ENCODE data around the gene HHAT.

Gene HHAT

GRCh38 chr1:210500831-210501230 is 172.1 kb downstream of the HHAT start:
- no peak for DNase-seq

DNA sequence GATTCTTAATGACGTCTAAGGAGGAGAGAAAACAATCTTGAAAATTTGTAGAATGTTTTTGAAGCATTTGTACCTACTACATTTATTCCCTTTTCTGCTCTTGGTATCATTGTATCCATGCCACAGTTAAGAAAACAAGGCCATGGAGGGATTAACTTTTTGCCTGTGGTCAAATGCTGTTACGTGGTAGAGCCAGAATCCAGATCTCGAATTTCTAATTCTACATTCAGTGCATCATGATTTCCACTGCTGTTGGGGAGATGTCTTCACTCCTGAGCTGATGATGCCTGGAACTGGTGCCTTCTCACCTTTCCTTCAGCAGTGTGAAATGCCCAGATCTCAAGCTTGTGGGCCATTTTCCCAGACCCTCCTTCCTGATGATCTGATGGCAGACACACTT is 175.6 kb downstream of the HHAT start:
- no peak for DNase-seq

GRCh38 chr1:210505601-210506496 is 177.1 kb downstream of the HHAT start:
- DNase-seq: no peak

DNA sequence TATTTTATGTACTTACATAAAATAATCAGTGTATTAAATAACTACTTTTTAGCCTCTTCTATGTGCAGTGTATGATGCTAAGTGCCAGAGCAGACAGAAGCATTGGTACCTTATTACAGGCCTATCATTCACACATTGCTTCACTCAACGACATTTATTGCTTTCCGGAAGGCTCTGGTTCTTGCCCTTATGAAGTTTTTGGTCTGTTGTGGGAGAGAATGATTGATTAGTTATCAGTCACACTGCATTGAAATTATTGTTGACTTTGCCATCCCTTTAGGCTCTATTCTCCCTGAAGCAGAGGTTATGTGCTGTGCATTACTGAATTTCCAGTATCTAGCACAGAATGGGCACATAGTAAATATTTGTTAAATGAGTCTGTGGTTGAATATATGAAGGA is 178.0 kb downstream of the HHAT start:
- DNase-seq: no peak

- DNase-seq: no peak
These were observed 187.5 kb downstream of the HHAT start for GRCh38 chr1:210516092-210516656.

GRCh38 chr1:210516697-210517459 is 188.2 kb downstream of the HHAT start:
- no peak for DNase-seq

DNA sequence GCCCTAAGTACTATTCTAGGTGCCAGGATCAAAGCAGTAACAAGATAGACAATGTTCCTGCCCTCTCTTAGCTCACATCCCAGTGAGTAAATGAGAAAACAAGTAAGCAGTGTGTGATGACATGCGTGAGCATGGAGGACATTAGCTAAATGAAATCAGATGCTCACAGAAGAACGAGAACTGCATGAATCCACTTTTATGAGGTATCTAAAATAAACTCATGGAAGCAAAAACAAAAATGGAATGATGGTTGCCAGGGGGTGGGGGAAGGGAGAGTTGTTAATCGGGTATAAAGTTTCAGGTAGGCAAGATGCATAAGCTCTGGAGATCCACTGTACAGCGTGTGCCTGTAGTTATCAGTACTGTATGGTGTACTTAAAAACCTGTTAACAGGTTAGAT is 195.1 kb downstream of the HHAT start:
- DNase-seq: no peak

DNA sequence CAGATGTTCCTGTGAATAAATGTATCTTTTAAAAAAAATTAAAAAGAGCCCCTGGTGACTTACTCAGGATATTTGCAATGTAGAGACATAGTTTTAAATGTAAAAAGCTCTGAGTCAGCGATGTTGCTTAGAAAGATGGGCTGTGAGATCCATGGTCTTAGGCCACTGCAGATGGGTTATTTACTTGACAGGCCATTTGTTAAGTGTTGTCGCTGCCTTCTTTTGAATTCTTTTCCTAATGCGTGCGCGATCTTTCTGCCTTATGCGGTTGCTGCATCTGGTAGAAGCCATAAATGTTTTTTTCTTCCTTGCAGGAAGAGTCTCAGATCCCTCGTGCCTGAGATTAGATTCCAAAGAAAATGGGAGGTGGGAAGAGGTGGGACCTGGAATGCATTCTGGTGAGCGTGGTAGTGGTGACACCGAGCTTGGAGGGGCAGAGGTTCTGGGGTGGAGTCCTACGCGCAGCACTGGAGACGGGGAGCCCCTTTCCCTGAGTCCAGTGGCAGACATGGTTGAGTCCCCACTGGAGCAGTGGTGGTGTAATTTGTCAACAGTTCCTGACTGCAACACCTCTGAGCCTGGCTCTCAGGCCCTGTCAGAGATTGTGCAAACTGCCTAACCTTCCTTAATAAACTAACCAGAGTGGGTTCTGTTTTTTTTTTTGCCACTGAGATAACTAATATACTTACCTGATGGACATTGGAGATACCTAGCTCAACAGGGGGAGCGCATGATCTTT is 197.2 kb downstream of the HHAT start:
- no peak for DNase-seq

DNA sequence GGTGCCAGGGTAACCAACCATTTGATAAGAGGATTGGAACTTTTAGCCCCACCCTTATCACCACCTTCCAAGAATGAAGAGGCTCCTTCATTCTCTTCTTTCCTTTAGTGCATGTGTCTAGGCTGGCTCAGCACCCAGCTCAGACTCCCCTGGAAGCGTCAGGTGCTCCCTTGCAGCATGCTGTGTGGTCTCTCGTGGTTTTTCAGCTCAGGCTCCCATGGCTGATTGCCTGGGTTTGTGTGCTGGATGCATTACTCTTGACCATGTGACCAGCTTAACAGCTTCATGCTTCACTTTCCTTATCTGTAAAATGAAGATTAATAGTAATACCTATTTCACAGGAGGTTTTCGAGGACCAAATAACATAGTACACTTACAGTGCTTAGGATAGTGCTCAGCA is 198.4 kb downstream of the HHAT start:
- DNase-seq: no peak

- no peak for DNase-seq
These were observed 202.9 kb downstream of the HHAT start for GRCh38 chr1:210531475-210532222.

DNA sequence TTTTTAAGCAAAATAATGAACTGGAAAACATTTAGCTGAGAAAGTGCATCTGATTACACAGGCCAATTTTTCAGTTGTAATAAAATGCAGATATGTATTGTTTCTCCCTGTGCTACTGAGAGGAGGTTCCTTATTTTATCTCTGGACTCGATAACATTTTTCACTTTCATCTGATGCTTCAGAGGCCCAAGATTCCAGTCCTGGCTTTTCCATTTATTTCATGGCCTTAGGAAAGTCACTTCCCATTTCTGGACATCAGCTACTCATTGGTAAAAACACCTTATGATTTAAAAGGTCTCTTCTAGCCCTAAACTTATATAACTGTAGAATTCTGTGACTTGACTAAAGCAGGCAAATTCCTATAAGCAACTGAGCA is 203.5 kb downstream of the HHAT start:
- no peak for DNase-seq

DNA sequence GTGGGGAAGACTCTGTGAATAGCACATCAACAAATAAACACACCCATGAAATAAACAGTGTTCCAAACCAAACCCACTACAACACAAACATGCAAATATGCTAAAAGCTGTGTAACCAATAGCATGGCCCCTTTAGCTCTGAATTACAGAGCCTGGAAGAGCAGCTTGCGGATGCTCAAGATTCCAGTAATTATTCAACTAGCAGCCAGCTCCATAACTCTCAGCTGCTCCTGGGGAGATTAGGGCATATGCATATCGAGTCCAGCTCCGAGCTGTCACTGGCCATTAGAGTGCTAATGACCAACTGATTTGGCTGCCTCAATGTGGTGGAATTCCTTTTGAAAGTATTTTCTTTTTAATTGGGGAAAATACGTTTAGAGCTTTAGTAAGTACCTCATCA is 207.1 kb downstream of the HHAT start:
- no peak for DNase-seq

GRCh38 chr1:210536254-210536961 is 207.7 kb downstream of the HHAT start:
- peak; percentile 9 to 38 for DNase-seq

GRCh38 chr1:210540288-210540687 is 211.6 kb downstream of the HHAT start:
- DNase-seq: no peak

DNA sequence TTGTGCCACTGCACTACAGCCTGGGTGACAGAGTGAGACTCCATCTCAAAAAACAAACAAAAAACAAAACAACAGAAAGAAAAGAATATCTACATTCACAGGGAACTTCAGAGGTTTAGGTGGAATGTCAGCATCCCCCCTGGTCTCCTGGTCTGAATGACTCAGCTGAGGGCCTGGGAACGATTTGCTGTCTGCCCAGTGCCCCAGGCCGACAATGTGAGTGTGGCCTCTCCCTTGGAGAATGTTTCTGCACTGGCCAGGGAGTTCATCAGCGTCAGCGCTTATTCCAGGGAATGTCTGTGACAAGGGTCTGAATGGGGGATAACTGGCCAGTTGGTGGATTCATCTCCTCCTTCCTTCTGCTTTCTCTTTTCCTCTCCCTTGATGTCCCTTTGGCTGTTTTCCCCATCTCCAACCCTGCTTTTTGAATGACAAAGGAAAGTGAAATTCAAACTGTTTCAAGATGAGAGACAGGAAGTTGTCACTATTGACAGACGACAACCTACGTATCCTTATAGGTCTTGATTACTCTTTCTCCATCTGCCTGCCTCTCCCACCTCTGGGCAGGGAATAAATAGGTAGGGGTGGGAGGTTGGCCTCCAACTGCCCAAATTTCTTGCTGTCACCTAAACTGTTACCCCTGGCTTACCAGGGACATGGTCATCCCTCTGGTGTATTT is 213.1 kb downstream of the HHAT start:
- DNase-seq: no peak

DNA sequence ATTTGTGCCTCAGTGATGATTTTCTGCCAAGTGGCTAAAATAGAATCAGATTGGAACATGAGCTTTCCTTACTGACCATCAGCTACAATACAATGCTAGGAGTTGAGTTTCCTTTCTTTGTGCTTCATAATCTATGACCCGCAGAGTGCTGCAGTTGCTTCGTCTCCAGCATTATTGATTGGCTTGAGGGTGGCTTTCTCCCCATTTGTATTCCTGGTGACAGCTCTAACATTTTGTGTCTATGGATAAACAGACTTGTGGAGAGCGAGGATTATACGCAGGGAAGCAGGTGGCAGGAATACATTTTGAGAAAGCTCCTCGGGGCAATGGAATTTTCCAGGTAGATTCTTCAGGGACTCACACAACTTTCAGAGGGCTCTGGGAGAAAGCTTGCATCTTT is 223.2 kb downstream of the HHAT start:
- DNase-seq: no peak

DNA sequence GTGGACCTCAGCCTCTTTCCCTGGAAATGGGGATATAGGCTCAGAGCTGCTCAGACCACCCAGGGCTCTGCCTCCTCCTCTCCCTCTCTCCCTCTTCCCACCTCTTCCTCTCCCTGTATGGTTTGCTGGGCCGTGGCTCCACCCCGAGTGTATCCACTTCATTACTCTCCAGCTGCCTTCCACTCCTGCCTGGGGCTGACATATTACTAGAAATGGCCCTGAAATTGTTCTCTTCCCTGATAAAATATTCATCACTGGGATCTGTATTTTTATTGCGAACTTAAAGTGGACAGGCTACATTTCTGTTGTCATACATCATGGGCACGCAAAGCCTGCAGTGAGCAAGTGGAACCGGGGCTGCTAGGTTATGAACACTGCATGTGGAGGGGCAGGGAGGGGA is 225.0 kb downstream of the HHAT start:
- DNase-seq: no peak

GRCh38 chr1:210554382-210554781 is 225.7 kb downstream of the HHAT start:
- DNase-seq: no peak

DNA sequence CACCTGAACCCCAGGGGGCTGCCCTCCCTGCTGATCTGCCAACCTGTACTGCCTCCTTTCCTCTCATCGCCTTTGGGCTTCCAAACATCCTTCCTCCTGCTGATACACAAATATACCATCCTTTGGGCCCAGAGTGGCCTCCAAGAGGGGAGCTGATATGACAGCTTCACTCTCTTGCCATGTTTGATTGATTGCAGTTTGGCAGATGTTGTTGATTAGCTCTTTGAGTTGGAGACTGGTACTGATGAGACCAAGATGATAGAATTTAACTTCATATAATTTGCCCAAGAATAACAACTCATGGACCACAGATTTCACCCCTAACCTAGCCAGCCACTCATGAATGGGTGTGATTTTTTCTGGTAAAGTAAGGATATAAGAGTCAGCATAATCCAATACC is 227.8 kb downstream of the HHAT start:
- DNase-seq: no peak

DNA sequence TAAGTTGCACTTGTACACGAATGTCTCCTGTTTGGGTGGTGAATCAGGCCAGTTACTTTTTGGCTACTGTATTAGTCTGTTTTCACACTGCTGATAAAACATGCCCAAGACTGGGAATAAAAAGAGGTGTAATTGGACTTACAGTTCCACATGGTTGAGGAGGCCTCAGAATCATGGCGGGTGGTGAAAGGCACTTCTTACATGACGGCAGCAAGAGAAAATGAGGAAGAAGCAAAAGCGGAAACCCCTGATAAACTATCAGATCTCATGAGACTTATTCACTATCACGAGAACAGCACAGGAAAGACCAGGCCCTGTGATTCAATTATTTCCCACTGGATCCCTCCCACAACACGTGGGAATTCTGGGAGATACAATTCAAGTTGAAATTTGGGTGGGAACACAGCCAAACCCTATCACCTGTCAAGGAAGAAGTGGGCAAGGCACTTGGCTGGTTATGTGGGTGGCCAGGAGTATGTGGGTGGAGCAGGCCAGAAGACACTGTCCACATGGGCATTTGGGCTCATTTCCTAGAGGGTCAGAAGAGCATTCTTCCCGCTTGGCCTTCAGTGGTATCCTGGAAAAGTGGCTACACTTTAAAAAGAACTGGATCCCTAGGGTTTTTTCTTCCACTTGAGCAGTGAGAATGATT is 228.8 kb downstream of the HHAT start:
- DNase-seq: no peak

DNA sequence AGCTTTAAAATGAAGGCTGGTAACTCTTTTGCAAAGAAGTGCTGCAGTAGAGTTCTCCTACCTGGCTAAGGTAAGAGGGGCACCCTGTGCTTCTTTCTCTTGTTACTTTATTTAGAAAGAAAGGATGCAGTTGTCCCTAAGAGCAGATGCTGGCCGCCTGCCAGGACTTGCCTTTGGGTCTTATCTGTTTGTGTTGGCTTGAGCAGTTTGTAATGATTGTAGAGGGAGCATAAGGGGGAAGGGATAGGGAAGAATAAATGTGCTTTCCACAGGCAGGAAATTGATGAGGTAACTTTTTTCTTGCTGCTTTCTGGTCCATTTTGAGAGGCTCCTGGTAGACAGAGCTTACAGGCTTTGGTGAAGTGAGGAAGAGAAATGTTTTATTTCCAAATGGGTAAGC is 229.6 kb downstream of the HHAT start:
- DNase-seq: no peak
